K562 (cell line): Measurements from ENCODE around the gene SULT1A2. TPM values are rescaled to one million over a fixed set of nuclear protein-coding genes. Genes with fewer than 3 reads are reported as not detected.

Experiments used
- ATAC-seq: fragments of 200-7000 bp; cut with Tn5 transposase; 3 replicates; pipeline ENCODE4 v1.9.1; 2020; ENCODE audit warnings: moderate library complexity
- BruUV-seq: library from RNA; stranded (reverse); fragments of 400-500 nt; replicated peaks from 2 replicates; lab custom pipeline; 2021; lab: Mats Ljungman, UMichigan
- CTCF ChIA-PET: fragments of 300-600 bp; formaldehyde crosslinking; extraction: SDS; loops from one replicate; lab custom pipeline; 2021; ENCODE audit warnings: low intra/inter-chr PET ratio; lab: Yijun Ruan, JAX
- POLR2A ChIA-PET: fragments of 300-600, 350-650 bp; sonication (Branson Sonifier 250); formaldehyde crosslinking; extraction: SDS; loops from one replicate; lab custom pipeline; 2021; ENCODE audit warnings: antibody characterized with exemption, inconsistent platforms; lab: Yijun Ruan, JAX
- DNase-seq, 4 experiments: peaks; one replicate each; pipeline versions ENCODE4 v3.0.0 to v3.0.0-alpha.2; 2011 to 2018; ENCODE audit warnings: low spot score in 3 of 4, mixed read lengths in 3 of 4; ENCODE audit errors: extremely low read depth in 1 of 4
- FAIRE-seq: peaks from 2 replicates; lab custom pipeline; 2011; peaks lifted over from hg19 to GRCh38; lab: Jason Lieb, UNC
- H2AFZ ChIP-seq: 2 replicates; pipeline ENCODE4 v1.6.0; 2011; ENCODE audit warnings: low read depth, low read length, control low read depth, inconsistent platforms
- H3K27ac ChIP-seq: fragments of 200-600 bp; 3 replicates; pipeline ENCODE4 v1.8.0; 2011; ENCODE audit warnings: low read depth, mild to moderate bottlenecking, control low read depth, inconsistent platforms, low read length, moderate library complexity, mixed read lengths; ENCODE audit errors: extremely low read depth
- H3K27me3 ChIP-seq, 2 experiments: fragments of 300-600 bp in 1 of 2; 2 replicates in 1 of 2; 3 replicates in 1 of 2; pipeline versions ENCODE4 v1.6.0 to v1.8.0; 2011; ENCODE audit warnings: inconsistent platforms in 2 of 2, low read length in 2 of 2, mild to moderate bottlenecking in 1 of 2, mixed read lengths in 1 of 2, moderate library complexity in 1 of 2; ENCODE audit not compliant: control insufficient read depth in 2 of 2, insufficient read depth in 2 of 2
- H3K36me3 ChIP-seq: fragments of 300-600 bp; 3 replicates; pipeline ENCODE4 v1.8.0; 2011; ENCODE audit warnings: mild to moderate bottlenecking, low read length, inconsistent platforms; ENCODE audit not compliant: control insufficient read depth, insufficient read depth
- H3K4me1 ChIP-seq, 2 experiments: fragments of 200-600 bp in 1 of 2; replicated peaks in 1 of 2; 2 replicates in 1 of 2; 3 replicates in 1 of 2; pipeline versions ENCODE4 v1.5.1 to v1.8.0; 2011; ENCODE audit warnings: inconsistent platforms in 2 of 2, low read length in 2 of 2, mild to moderate bottlenecking in 1 of 2, mixed read lengths in 1 of 2, moderate library complexity in 1 of 2; ENCODE audit not compliant: control insufficient read depth in 2 of 2, insufficient read depth in 2 of 2
- H3K4me2 ChIP-seq: 2 replicates; pipeline ENCODE4 v1.6.1; 2011; ENCODE audit warnings: low read length, control low read depth, inconsistent platforms, mixed read lengths; ENCODE audit not compliant: insufficient read depth
- H3K4me3 ChIP-seq: fragments of 200-600 bp; sonication (generic), shearing (Covaris generic); 2 replicates; pipeline ENCODE4 v1.5.1; 2016; ENCODE audit warnings: control low read depth, inconsistent platforms
- H3K79me2 ChIP-seq: fragments of 200-600 bp; 3 replicates; pipeline ENCODE4 v1.8.0; 2011; ENCODE audit warnings: low read length, inconsistent platforms; ENCODE audit not compliant: control insufficient read depth, insufficient read depth
- H3K9ac ChIP-seq, 2 experiments: 2 replicates each; pipeline versions ENCODE4 v1.6.0 to v1.6.1; 2011; ENCODE audit warnings: low read depth in 2 of 2, low read length in 2 of 2, control low read depth in 1 of 2, inconsistent platforms in 1 of 2, mild to moderate bottlenecking in 1 of 2, mixed read lengths in 1 of 2; ENCODE audit not compliant: insufficient read depth in 1 of 2
- H3K9me1 ChIP-seq: one replicate; pipeline ENCODE4 v1.6.0; 2011; ENCODE audit warnings: inconsistent platforms, mild to moderate bottlenecking, low read length, moderate library complexity; ENCODE audit not compliant: control insufficient read depth, insufficient read depth
- H3K9me3 ChIP-seq: replicated peaks from 2 replicates; pipeline ENCODE4 v1.5.1; 2011; ENCODE audit warnings: low read depth, low read length, inconsistent platforms; ENCODE audit not compliant: control insufficient read depth, insufficient read depth
- H4K20me1 ChIP-seq: replicated peaks from 2 replicates; pipeline ENCODE4 v1.6.1; 2011; ENCODE audit warnings: low read length, inconsistent platforms, mixed read lengths; ENCODE audit not compliant: control insufficient read depth, insufficient read depth
- POLR2AphosphoS2 ChIP-seq: IDR thresholded peaks from 2 replicates; pipeline ENCODE4 v1.6.1; 2012; ENCODE audit warnings: low read length, improper control_type of control experiment
- POLR2G ChIP-seq: fragments of 200-400 bp; formaldehyde crosslinking; IDR thresholded peaks from 2 replicates; pipeline ENCODE4 v1.6.1; 2017; ENCODE audit warnings: low read depth, mild to moderate bottlenecking, antibody characterized with exemption, low read length, moderate library complexity
- SPI1 ChIP-seq: IDR thresholded peaks from 2 replicates; pipeline ENCODE4 v1.6.1; 2011; ENCODE audit warnings: low read depth, low read length, control low read depth, borderline replicate concordance
- ZSCAN29 ChIP-seq: fragments of 450-650 bp; IDR thresholded peaks from 2 replicates; pipeline ENCODE4 v1.6.1; 2017
- WGBS: fragments of 100-300 bp; shearing (Covaris generic); methylation state at CpG from one replicate; pipeline ENCODE4 v1.1.6; 2016; ENCODE audit warnings: low coverage, mixed read lengths; ENCODE audit not compliant: insufficient coverage; ENCODE audit errors: missing lambda C conversion rate; 5-methylcytosine and 5-hydroxymethylcytosine counted together
- in situ Hi-C: fragments of 300-500 bp; cut with MboI; formaldehyde crosslinking; loops from 4 replicates; pipeline ENCODE4 v1.15.0; 2018; ENCODE audit warnings: inconsistent platforms, mixed read lengths
- intact Hi-C: fragments of 100-400 bp; cut with micrococcal nuclease; formaldehyde crosslinking; loops from 2 replicates; pipeline ENCODE4 v1.14.2; 2022
- polyA plus RNA-seq, 8 experiments: library from polyadenylated mRNA; depleted of rRNA in 4 of 8; stranded (reverse) in 5 of 8; unstranded in 3 of 8; fragments of >200 nt; fragmentation: Nextera tagmentation in 2 of 8; fragmentation: Illumina TruSeq in 1 of 8; extraction: Ambion mirVana in 2 of 8; extraction: Trizol in 1 of 8; gene quantifications; 2 replicates each; pipeline versions ENCODE4 v1.2.1 to v1.2.3, GENCODE V29; 2011 to 2014; ENCODE audit warnings: inconsistent platforms in 1 of 8, missing spikeins in 1 of 8
- total RNA-seq, 7 experiments: library from RNA; depleted of rRNA in 6 of 7; stranded (reverse); fragments of >200 nt in 6 of 7; fragmentation: Illumina TruSeq in 2 of 7; extraction: Trizol in 2 of 7; gene quantifications; 2 replicates each; pipeline versions ENCODE4 v1.2.1 to v1.2.3, GENCODE V29; 2011 to 2021; ENCODE audit warnings: low replicate concordance in 1 of 7
- TF ChIP-seq, protein P1 (sequence below): fragments of 200-800 bp; sonication (Bioruptor generic); IDR thresholded peaks from 2 replicates; pipeline ENCODE4 v1.6.1; 2017; ENCODE audit warnings: missing genetic modification characterization, missing compliant biosample characterization

Gene SULT1A2
- total and polyA plus RNA-seq, 9 of the 15 experiments (the other 6 are each of a cell fraction or from before 2014, with no cell fraction given), result 0.73 to 3.2 (median 1.7) TPM

DNA sequence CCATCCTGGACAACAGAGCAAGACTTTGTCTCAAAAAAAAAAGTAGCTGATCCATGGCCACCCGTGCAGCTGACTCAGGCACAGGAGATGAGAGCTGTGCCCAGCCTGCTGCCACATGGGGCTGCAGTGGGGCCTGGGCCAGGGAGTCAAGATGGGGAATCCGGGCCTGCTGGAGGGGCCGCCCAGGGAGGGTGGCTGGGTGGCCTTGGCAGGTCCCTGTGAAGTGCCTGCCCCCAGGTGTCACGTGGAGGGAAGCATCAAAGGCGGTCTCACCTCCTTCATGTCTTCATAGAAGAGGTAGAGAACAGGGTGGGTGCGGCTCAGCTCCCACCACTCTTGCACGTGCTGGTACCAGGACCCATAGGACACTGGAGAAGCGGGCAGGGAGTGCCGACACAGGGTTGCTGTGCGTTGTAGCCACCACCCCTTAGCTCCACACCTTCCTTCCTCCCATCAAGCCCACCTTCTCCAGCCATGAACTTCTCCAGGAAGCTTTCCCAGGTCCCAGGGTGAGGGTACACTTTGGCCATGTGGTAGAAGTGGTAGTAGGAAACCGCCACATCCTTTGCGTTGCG, 3.8 kb downstream of the SULT1A2 start:
- Histone ChIP-seq H3K36me3 (peaks cover 25% of the 10 kb centered on the region; the same call in 2 of the 3 replicates), H4K20me1 (no peaks in the 10 kb centered on the region), H3K9me3 (no peaks in the 10 kb centered on the region), H3K27ac (no peak overlapping the region), H3K9ac (no peak overlapping the region), H3K79me2 (no peaks in the 10 kb centered on the region), H3K4me3 (no peak overlapping the region), H3K4me1 (peaks cover 9 to 22% of the 10 kb centered on the region in 2 experiments), H3K9me1 (peaks cover 4% of the 10 kb centered on the region), H2AFZ (no peak overlapping the region), H3K4me2 (no peak overlapping the region), H3K27me3 (no peaks in the 10 kb centered on the region)
- ATAC-seq (no peak), DNase-seq (no peak), FAIRE-seq (no peak)
- no TSS peak for BruUV-seq
- in situ Hi-C loops, result no loop called here
- TF ChIP-seq, protein P1, sequence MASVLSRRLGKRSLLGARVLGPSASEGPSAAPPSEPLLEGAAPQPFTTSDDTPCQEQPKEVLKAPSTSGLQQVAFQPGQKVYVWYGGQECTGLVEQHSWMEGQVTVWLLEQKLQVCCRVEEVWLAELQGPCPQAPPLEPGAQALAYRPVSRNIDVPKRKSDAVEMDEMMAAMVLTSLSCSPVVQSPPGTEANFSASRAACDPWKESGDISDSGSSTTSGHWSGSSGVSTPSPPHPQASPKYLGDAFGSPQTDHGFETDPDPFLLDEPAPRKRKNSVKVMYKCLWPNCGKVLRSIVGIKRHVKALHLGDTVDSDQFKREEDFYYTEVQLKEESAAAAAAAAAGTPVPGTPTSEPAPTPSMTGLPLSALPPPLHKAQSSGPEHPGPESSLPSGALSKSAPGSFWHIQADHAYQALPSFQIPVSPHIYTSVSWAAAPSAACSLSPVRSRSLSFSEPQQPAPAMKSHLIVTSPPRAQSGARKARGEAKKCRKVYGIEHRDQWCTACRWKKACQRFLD (CRISPR knock-in tag), result no peak
- 0 out of 2 replicates have a peak, but pooled peaks have one; percentile 14 for TF ChIP-seq POLR2G
- no peak for TF ChIP-seq ZSCAN29
- TF ChIP-seq SPI1, result no peak
- 0 out of 2 replicates have a peak, but pooled peaks have one; percentile 48 for TF ChIP-seq POLR2AphosphoS2
- ChIA-PET POLR2A (interaction anchor here (1.0 to 1.1 kb wide), 2 partner anchors 10 to 39 kb away, joined by 3 read pairs; no protein-coding TSS in a partner anchor), CTCF (no interaction called here)
- WGBS, result 78% methylated on average over 13 of the region's 13 CpGs
- intact Hi-C loops, result no loop called here
